Gastroesophageal sphincter (tissue), 4 donors: Measurements from ENCODE around the gene SERBP1. TPM values are rescaled to one million over a fixed set of nuclear protein-coding genes. Genes with fewer than 3 reads are reported as not detected.

Experiments
- ATAC-seq: fragments of 150-250 bp; one replicate; pipeline ENCODE4 v1.9.1; 2016; ENCODE audit warnings: mild to moderate bottlenecking, moderate library complexity
- H3K27ac ChIP-seq, 4 donors: fragments of 200-600 bp; sonication (generic) in 3 of 4; 1 replicate in 3 of 4; 2 replicates in 1 of 4; pipeline ENCODE4 v1.5.1; 2016 to 2019
- H3K27me3 ChIP-seq: fragments of 200-600 bp; sonication (generic); one replicate; pipeline ENCODE4 v1.5.1; 2019
- H3K36me3 ChIP-seq, 2 donors: fragments of 200-600 bp; sonication (generic); one replicate each; pipeline ENCODE4 v1.5.1; 2019; ENCODE audit warnings: control low read depth in 1 of 2
- H3K4me1 ChIP-seq, 3 donors: fragments of 200-600 bp; sonication (generic); 1 replicate in 2 of 3; 2 replicates in 1 of 3; pipeline ENCODE4 v1.5.1; 2016 to 2019; ENCODE audit warnings: control low read depth in 2 of 3
- H3K4me3 ChIP-seq, 2 donors: fragments of 200-600 bp; sonication (generic); one replicate each; pipeline ENCODE4 v1.5.1; 2019; ENCODE audit warnings: mild to moderate bottlenecking in 1 of 2, moderate library complexity in 1 of 2
- H3K9me3 ChIP-seq, 3 donors: fragments of 200-600 bp; sonication (generic); one replicate each; pipeline ENCODE4 v1.5.1; 2017 to 2019; ENCODE audit warnings: control low read depth in 2 of 3
- EP300 ChIP-seq: sonication (generic); formaldehyde crosslinking; IDR thresholded peaks from one replicate; pipeline ENCODE4 v1.6.1; 2017; ENCODE audit warnings: antibody characterized with exemption, mild to moderate bottlenecking
- POLR2A ChIP-seq, 2 donors: fragments of 450-650 bp; IDR thresholded peaks; one replicate each; pipeline ENCODE4 v1.6.1; 2017; ENCODE audit warnings: antibody characterized with exemption in 2 of 2, mild to moderate bottlenecking in 2 of 2, moderate library complexity in 1 of 2
- POLR2AphosphoS5 ChIP-seq: sonication (generic); formaldehyde crosslinking; IDR thresholded peaks from one replicate; pipeline ENCODE4 v1.6.1; 2017; ENCODE audit warnings: antibody characterized with exemption
- WGBS, 2 donors: methylation state at CpG; one replicate each; pipeline ENCODE4 v1.1.5; 2018; ENCODE audit warnings: low coverage in 1 of 2; 5-methylcytosine and 5-hydroxymethylcytosine counted together
- total RNA-seq, 4 donors: library from RNA; depleted of rRNA; stranded (reverse); fragments of >200 nt; gene quantifications; one replicate each; pipeline ENCODE4 v1.1.0, GENCODE V29; 2016
- TF ChIP-seq, protein P1 (sequence below), 4 experiments: fragments of 200-600 bp in 2 of 4; fragments of 450-650 bp in 2 of 4; sonication (generic) in 1 of 4; IDR thresholded peaks; one replicate each; pipeline ENCODE4 v1.5.1; 2017 to 2019; ENCODE audit warnings: antibody characterized with exemption in 4 of 4, mild to moderate bottlenecking in 2 of 4, moderate library complexity in 2 of 4

SERBP1 gene
- total RNA-seq, 4 donors from 2014 or later, result 254 to 263 (median 258) TPM

DNA sequence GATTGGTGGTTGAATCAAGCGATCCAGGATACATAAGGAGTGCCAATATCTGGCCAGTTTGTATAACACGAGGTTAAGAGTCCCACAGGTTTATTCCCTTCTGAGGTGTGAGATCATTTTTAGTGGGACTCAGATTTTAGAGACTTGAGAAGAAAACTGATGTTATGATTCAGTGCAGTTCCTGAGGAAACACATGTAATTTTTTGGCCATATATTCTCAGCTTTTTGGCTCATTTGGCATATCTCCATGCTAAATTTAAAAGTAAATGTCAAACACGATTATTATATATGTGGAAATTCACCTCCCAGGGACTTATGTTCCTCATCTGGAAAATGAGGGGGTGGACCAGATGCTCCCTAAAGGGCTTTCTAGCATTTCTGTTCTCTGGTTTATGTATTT is 39.2 kb upstream of the SERBP1 start:
- Histone ChIP-seq H3K9me3 (no peaks in the 10 kb centered on the region), H3K4me3 (no peak overlapping the region), H3K27ac (no peak overlapping the region), H3K4me1 (no peaks in the 10 kb centered on the region), H3K36me3 (no peaks in the 10 kb centered on the region), H3K27me3 (no peaks in the 10 kb centered on the region)
- no peak for ATAC-seq
- 51 to 56% methylated on average over 3 of the region's 3 CpGs for WGBS, 2 donors
- TF ChIP-seq, protein P1, sequence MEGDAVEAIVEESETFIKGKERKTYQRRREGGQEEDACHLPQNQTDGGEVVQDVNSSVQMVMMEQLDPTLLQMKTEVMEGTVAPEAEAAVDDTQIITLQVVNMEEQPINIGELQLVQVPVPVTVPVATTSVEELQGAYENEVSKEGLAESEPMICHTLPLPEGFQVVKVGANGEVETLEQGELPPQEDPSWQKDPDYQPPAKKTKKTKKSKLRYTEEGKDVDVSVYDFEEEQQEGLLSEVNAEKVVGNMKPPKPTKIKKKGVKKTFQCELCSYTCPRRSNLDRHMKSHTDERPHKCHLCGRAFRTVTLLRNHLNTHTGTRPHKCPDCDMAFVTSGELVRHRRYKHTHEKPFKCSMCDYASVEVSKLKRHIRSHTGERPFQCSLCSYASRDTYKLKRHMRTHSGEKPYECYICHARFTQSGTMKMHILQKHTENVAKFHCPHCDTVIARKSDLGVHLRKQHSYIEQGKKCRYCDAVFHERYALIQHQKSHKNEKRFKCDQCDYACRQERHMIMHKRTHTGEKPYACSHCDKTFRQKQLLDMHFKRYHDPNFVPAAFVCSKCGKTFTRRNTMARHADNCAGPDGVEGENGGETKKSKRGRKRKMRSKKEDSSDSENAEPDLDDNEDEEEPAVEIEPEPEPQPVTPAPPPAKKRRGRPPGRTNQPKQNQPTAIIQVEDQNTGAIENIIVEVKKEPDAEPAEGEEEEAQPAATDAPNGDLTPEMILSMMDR (IDR thresholded peaks at IDR 0.05), result no peak
- TF ChIP-seq EP300 (no peak), POLR2AphosphoS5 (no peak), POLR2A (IDR thresholded peaks at IDR 0.05) (no peak)

DNA sequence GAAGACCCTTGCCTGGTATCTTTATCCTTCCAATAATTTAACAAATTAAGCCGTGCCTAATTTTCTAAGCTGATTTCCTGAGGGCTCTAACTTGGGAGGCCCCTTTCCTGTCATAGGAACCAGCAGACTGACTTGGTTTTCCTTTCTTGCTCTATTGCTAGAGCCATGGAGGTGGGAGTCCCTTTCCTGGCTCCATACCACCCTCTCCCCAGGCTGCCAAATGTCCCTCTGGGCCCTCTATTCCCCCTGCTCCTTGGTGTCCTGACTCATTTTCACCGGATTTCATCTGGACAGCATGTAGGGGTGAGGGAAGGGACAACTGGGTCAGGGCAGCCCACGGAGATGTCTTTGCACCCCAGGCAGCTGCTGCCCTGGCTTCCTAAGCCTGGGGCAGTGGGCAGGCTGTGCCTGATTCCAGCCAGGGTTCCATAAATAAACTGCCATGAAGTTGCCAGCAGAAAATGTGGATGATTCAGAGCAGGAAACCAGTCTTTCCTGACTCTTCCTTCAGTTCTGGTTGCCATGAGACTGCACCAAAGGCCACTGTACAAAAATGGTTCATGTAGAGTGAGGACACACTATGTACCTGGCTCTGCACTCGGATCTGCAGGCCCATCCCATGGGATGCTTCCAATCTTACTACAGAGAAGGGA is 38.0 kb upstream of the SERBP1 start:
- Histone ChIP-seq H3K9me3 (no peaks in the 10 kb centered on the region), H3K4me1 (no peaks in the 10 kb centered on the region), H3K27me3 (no peaks in the 10 kb centered on the region), H3K4me3 (no peak overlapping the region), H3K36me3 (no peaks in the 10 kb centered on the region), H3K27ac (no peak overlapping the region)
- no peak for ATAC-seq
- WGBS, 2 donors, result 58 to 77% methylated on average over 1 to 2 of the region's 4 CpGs
- TF ChIP-seq EP300, result no peak
- TF ChIP-seq POLR2A (IDR thresholded peaks at IDR 0.05), result no peak
- TF ChIP-seq, protein P1 (IDR thresholded peaks at IDR 0.05), result no peak
- no peak for TF ChIP-seq POLR2AphosphoS5

DNA sequence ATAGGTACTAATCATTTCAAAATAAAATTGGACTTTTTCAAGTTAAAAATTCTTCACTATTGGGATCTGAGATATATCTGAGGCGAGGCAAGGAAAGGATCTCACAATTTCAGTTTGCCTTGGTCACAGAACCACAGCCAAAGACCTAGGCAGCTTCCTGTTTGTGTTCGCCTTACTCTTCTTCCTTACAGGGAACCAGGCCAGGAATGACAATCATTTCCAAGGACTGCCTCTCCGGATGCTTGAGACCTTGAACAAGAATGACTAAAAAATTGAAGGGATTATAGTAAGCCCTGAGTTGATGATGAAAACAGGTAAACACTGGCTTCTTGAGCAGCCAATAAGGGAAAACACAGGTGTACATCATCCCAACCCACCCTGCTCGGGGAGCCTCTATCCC is 35.2 kb upstream of the SERBP1 start:
- Histone ChIP-seq H3K36me3 (no peaks in the 10 kb centered on the region), H3K4me3 (no peak overlapping the region), H3K4me1 (peaks cover 0 to 11% (median 0%) of the 10 kb centered on the region in 3 donors), H3K9me3 (no peaks in the 10 kb centered on the region), H3K27me3 (no peaks in the 10 kb centered on the region), H3K27ac (no peak overlapping the region)
- 59 to 65% methylated on average over 3 of the region's 4 CpGs for WGBS, 2 donors
- ATAC-seq, result no peak
- TF ChIP-seq POLR2A (IDR thresholded peaks at IDR 0.05) (no peak), POLR2AphosphoS5 (no peak), EP300 (no peak)
- TF ChIP-seq, protein P1 (IDR thresholded peaks at IDR 0.05), result no peak

DNA sequence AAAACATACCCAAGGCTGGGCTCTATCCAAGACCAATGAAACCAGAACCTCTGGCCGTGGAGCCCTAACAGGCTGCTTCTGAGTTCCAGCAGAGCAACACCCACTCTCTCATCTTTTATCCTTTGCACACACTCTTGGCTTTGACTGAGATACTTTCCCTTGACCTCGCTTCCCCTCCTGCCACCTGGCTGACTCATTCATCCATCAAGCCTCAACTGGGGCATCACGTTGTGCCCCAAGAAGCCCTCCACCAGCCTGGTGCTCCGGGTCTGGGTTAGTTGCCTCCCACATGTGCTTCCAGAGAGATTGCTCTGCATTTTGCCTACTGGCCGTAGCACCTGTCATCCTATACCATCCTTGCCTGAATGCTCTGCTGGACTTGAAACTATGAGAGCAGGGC is 34.5 kb upstream of the SERBP1 start:
- Histone ChIP-seq H3K4me3 (no peak overlapping the region), H3K36me3 (no peaks in the 10 kb centered on the region), H3K27me3 (no peaks in the 10 kb centered on the region), H3K27ac (no peak overlapping the region), H3K9me3 (no peaks in the 10 kb centered on the region), H3K4me1 (peaks cover 0 to 12% (median 0%) of the 10 kb centered on the region in 3 donors)
- 90 to 92% methylated on average over 2 to 5 of the region's 5 CpGs for WGBS, 2 donors
- TF ChIP-seq EP300 (no peak), POLR2AphosphoS5 (no peak), POLR2A (IDR thresholded peaks at IDR 0.05) (no peak)
- TF ChIP-seq, protein P1 (IDR thresholded peaks at IDR 0.05), result no peak
- no peak for ATAC-seq

DNA sequence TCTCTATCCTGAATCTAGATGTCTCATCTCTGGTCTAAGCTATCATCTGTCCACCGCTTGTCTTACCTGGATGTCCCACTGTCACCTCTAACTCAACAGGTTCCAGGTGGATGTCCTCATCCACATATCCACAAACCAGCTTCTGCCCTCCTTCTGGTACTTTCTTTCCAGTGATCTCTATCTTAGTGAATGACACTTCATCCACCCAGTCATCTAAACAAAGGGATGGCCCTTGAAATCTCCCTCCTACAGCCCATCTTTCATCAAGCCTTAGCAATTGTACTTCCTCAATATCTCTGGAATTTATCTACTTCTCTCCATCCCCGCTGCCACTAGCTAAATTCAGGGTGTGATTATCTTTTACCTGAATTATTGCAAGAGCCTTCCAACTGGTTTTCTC is 33.9 kb upstream of the SERBP1 start:
- H3K4me3 ChIP-seq, result no peak overlapping the region
- TF ChIP-seq, protein P1 (IDR thresholded peaks at IDR 0.05), result no peak
- TF ChIP-seq POLR2A (IDR thresholded peaks at IDR 0.05) (no peak), POLR2AphosphoS5 (no peak), EP300 (no peak)
- WGBS, 2 donors, result 87 to 100% methylated on average over 2 of the region's 2 CpGs
- ATAC-seq, result no peak
- H3K4me1 ChIP-seq, result peaks cover 0 to 12% (median 0%) of the 10 kb centered on the region in 3 donors
- no peak overlapping the region for H3K27ac ChIP-seq
- no peaks in the 10 kb centered on the region for H3K9me3 ChIP-seq
- H3K27me3 ChIP-seq, result no peaks in the 10 kb centered on the region
- H3K36me3 ChIP-seq, result no peaks in the 10 kb centered on the region
